ENCODE measurements around the gene NAA30.

The NAA30 gene

GRCh38 chr14:57352396-57353170, 37.8 kb upstream of the NAA30 start:
- H3K4me3 ChIP-seq (ENCODE audit: insufficient read depth, low read length, poor library complexity, severe bottlenecking): no peak overlapping the region
- no peak overlapping the region for H3K27ac ChIP-seq (ENCODE audit: low read depth, low read length)
- H3K9ac ChIP-seq (ENCODE audit: low read length): no peak overlapping the region
- H4K20me1 ChIP-seq (ENCODE audit: low read depth, low read length): no peaks in the 10 kb centered on the region
- no peak overlapping the region for H3K4me2 ChIP-seq (ENCODE audit: low read depth, low read length, poor library complexity, severe bottlenecking)
- H2AFZ ChIP-seq (ENCODE audit: low read depth, low read length, severe bottlenecking): no peak overlapping the region
- no peaks in the 10 kb centered on the region for H3K9me2 ChIP-seq (replicated peaks; ENCODE audit: insufficient read depth, low read length)
- H3F3A ChIP-seq (ENCODE audit: insufficient read depth): no peaks in the 10 kb centered on the region
- H3K27me3 ChIP-seq (ENCODE audit: low read length): no peaks in the 10 kb centered on the region
- TF ChIP-seq EZH2phosphoT487 (conservative IDR thresholded peaks at IDR 0.05; ENCODE audit: low read length) (no peak), CTCF (IDR thresholded peaks at IDR 0.05; ENCODE audit: insufficient read depth, low read length, poor library complexity, severe bottlenecking) (no peak)
- no peaks in the 10 kb centered on the region for H3K36me3 ChIP-seq (ENCODE audit: low read length)
- H3K9me3 ChIP-seq (ENCODE audit: insufficient read depth, low read length): no peaks in the 10 kb centered on the region
- H3K79me2 ChIP-seq (ENCODE audit: insufficient read depth, low read length): no peaks in the 10 kb centered on the region

GRCh38 chr14:57355081-57355800, 35.1 kb upstream of the NAA30 start:
- Histone ChIP-seq H2AFZ (ENCODE audit: low read depth, low read length, severe bottlenecking) (no peak overlapping the region), H3K9ac (ENCODE audit: low read length) (no peak overlapping the region), H3K27me3 (ENCODE audit: low read length) (no peaks in the 10 kb centered on the region), H3K36me3 (ENCODE audit: low read length) (no peaks in the 10 kb centered on the region), H3K4me3 (ENCODE audit: insufficient read depth, low read length, poor library complexity, severe bottlenecking) (no peak overlapping the region), H4K20me1 (ENCODE audit: low read depth, low read length) (no peaks in the 10 kb centered on the region), H3K79me2 (ENCODE audit: insufficient read depth, low read length) (no peaks in the 10 kb centered on the region), H3K4me2 (ENCODE audit: low read depth, low read length, poor library complexity, severe bottlenecking) (no peak overlapping the region), H3K27ac (ENCODE audit: low read depth, low read length) (no peak overlapping the region), H3K9me3 (ENCODE audit: insufficient read depth, low read length) (no peaks in the 10 kb centered on the region), H3K9me2 (replicated peaks; ENCODE audit: insufficient read depth, low read length) (no peaks in the 10 kb centered on the region), H3F3A (ENCODE audit: insufficient read depth) (no peaks in the 10 kb centered on the region)
- TF ChIP-seq CTCF (IDR thresholded peaks at IDR 0.05; ENCODE audit: insufficient read depth, low read length, poor library complexity, severe bottlenecking) (no peak), EZH2phosphoT487 (conservative IDR thresholded peaks at IDR 0.05; ENCODE audit: low read length) (no peak)

- H3F3A ChIP-seq (ENCODE audit: insufficient read depth): no peaks in the 10 kb centered on the region
- H3K36me3 ChIP-seq (ENCODE audit: low read length): no peaks in the 10 kb centered on the region
- H3K4me3 ChIP-seq (ENCODE audit: insufficient read depth, low read length, poor library complexity, severe bottlenecking): no peak overlapping the region
- H4K20me1 ChIP-seq (ENCODE audit: low read depth, low read length): no peaks in the 10 kb centered on the region
- TF ChIP-seq CTCF (IDR thresholded peaks at IDR 0.05; ENCODE audit: insufficient read depth, low read length, poor library complexity, severe bottlenecking): no peak
- no peak for TF ChIP-seq EZH2phosphoT487 (conservative IDR thresholded peaks at IDR 0.05; ENCODE audit: low read length)
- no peak overlapping the region for H3K9ac ChIP-seq (ENCODE audit: low read length)
- H3K4me2 ChIP-seq (ENCODE audit: low read depth, low read length, poor library complexity, severe bottlenecking): no peak overlapping the region
- H3K9me3 ChIP-seq (ENCODE audit: insufficient read depth, low read length): no peaks in the 10 kb centered on the region
- H3K79me2 ChIP-seq (ENCODE audit: insufficient read depth, low read length): no peaks in the 10 kb centered on the region
- no peaks in the 10 kb centered on the region for H3K9me2 ChIP-seq (replicated peaks; ENCODE audit: insufficient read depth, low read length)
- H3K27ac ChIP-seq (ENCODE audit: low read depth, low read length): no peak overlapping the region
- H3K27me3 ChIP-seq (ENCODE audit: low read length): no peaks in the 10 kb centered on the region
- H2AFZ ChIP-seq (ENCODE audit: low read depth, low read length, severe bottlenecking): no peak overlapping the region
Observed at GRCh38 chr14:57362361-57362760, 28.0 kb upstream of the NAA30 start.
